ENCODE measurements around the gene TEX264.

Gene TEX264

GRCh38 chr3:51676102-51676640, 5.1 kb downstream of the TEX264 start:
- no peak for DNase-seq

GRCh38 chr3:51677358-51677757, 6.3 kb downstream of the TEX264 start:
- no peak for DNase-seq

- no peak for DNase-seq
Observed at GRCh38 chr3:51678186-51678585, 7.1 kb downstream of the TEX264 start.

GRCh38 chr3:51678641-51679040, 7.6 kb downstream of the TEX264 start:
- DNase-seq = no peak

DNA sequence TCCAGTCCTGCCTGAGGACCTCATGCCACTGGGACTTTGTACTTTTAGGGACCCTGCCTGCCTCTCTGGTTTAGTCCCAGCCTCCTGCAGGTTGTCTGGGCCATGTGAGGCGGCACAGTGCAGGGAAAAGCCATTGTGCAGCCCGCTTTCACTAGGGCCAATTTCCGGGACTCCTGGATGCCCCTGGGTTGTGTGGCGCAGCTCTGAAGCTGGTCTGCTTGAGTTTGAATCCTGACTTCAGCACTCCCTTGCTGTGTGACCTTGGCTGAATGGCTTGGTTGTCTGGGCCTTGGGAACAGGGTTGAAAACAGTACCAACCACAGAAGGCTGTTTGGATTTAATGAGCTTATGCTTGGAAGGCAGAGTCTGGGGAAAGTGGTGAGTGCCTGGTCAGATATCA, 8.3 kb downstream of the TEX264 start:
- no peak for DNase-seq

DNA sequence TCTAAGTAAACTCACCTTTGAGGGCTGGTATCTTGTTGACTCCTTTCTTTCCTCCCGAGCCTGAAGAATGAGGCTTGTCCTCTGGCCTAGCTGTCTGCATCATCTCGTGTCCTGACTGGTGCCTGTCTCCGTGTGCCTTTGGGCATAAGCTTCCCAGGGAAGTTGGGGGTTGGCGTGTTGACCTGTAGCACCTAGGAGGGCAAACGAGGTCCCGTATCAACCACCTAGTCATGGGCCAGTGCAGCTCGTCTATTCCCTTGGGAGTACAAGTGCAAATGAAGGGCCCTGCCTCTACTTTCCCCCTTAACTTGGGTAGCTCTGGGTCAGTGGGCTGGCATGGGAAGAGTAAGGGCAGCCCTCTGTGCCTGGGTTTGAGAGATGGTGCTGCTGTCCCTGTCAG, 8.7 kb downstream of the TEX264 start:
- no peak for DNase-seq

- no peak for DNase-seq
Observed at GRCh38 chr3:51680196-51680595, 9.1 kb downstream of the TEX264 start.

GRCh38 chr3:51680663-51681230, 9.7 kb downstream of the TEX264 start:
- no peak for DNase-seq

DNA sequence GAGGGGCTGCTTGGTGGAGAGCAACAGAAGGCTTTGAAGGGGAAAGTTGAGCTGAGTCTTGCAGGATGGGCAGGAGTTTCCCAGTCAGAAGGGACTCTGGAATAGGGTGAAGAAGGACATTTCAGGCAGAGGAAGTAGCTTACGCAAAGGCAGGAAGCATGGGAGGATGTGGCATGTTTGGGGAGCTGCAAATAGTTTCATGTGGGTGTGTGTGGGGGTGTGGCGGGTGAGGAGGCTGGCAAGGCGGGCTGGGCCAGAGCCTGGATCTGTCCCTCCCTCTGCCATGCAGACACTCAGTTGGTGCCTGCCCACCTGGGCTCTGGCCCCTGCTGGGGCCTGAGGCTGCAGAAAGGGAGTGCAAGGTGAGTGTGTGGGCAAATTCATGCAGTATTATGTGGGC, 10.4 kb downstream of the TEX264 start:
- no peak for DNase-seq

DNA sequence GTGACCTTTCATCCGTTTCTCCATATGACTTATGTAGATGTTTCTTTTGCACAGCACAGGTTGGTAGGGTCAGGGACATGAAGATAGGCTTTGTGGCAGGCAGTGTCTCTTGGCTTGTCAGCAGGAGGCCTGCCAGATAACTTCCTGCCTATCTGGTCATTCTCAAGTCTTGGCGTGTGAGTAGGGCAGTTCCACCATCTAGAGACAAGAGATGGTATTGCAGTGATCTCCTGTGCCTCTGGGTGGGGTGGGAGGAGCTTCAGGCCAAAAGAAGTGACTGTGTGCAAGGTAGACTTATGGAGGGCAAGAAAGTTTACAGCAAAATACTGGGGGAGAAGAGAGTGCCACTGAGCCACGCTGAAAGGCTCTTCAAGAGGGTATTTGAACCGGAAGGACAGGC, 11.0 kb downstream of the TEX264 start:
- DNase-seq = peak; percentile 38

- no peak for DNase-seq
Observed at GRCh38 chr3:51682526-51682925, 11.5 kb downstream of the TEX264 start.

- DNase-seq = no peak
Observed at GRCh38 chr3:51683566-51683965, 12.5 kb downstream of the TEX264 start.

- no peak for DNase-seq
Observed at GRCh38 chr3:51684971-51685751, 14.1 kb downstream of the TEX264 start.

DNA sequence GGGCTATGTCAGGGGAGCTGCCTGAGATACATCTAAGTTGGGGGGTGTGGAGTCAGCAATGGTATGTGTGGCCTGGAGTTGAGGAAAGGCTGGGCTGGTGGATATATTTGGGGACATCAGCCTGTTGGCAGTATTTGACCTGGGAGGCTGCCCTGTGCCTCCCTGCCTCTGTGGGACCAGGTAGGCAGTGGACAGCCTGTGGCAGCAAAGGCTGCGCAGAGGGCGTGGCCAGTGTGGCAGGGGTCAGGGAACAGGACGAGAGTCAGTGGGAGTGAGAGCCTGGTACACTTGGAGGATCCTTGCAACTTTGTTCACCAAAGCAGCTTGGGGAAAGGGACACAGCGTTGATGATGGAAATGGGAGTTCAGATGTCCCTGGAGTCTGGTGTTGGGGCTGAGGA, 15.0 kb downstream of the TEX264 start:
- no peak for DNase-seq

DNA sequence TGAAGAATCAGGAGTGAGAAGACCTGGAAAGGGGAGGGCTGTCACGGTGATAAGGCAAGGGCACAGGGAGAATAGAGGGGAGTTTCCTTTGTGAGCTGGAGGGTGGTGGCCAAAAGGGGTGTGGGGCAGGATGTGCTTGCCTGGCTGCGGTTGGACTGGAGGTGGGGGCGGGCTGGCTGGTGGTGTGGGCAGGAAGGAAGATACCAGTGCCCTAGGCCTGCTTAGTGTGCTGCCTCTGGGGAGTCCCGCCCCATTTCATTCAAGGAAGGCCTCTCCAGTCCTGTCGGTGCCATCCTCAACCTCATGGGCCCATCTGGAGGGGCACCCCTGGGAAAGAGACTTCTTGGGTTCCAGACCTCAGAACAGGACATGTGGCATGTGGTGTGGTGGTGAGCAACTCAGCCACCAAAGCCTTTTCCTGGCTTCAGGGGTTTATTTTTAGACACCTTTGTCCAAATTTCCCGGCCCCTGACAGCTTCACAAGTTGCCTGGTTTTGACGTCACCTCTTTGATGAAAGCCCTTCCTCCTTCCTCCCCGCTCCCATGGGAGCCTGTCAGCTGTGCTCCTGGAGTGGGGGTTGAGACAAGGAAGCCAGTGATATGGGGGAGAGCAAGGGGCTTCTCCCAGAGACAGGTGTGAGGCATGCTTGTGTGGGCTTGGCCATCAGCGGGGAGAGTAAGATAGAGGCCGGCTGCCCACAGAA, 15.6 kb downstream of the TEX264 start:
- DNase-seq = no peak

DNA sequence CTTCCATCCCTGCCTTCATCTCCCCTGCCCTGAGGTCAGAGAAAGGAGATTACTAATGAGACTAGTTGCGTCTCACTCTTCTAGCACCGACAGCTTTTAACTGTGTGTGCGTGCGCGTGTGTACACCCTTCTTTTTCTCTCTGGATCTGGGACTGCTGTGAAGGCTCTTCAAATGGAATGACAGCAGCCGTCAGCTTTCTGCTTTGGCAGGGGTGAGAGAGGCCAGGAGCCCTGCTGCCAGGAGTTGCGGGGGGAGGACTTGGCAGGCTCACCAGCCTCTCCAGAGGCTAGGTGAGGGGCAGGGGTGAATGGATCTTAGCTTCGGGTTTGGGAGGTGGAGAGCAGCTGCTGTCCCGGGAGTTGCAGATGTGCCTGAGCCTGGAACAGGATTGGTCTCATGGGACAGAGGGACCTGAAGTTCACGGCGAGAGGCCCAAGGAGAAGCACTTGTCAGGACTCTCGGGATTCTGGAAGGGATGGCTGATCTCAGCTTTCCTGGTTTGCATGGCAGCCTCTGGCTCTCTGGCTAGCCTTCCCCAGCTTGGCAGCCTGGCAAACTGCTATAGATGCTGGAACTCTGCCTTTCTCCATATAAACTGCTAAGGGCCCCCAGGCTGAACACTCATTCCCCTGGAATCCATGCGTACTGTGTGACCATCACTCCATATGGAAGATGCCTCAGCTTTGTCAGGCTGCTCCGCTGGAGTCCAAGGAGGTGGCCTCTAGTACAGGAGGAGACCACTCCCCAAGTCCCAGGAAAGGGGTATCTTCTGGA, 16.6 kb downstream of the TEX264 start:
- peak; percentile 72 for DNase-seq

- DNase-seq = no peak
Observed at GRCh38 chr3:51688206-51688600, 17.2 kb downstream of the TEX264 start.

DNA sequence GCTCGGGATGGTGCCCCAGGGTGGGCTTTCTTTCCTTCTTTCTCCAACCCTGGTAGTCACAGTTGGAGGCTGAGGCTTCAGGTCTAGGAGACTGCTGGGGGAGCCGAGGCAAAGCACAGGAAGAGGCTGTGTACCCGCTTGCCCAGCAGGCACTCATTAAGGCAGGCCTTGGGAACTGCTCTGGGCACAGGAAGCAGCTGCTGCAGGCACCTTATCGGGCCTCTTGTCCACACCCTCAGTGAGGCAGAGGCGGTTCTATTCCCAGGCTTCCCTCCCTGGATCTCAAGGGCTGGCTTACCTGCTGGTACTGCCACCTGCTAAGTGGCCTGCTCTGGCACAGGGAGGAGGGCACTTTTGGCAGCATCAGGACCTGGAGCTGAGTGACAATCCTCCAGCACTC, 20.0 kb downstream of the TEX264 start:
- no peak for DNase-seq

GRCh38 chr3:51691949-51692348, 20.9 kb downstream of the TEX264 start:
- DNase-seq = no peak

DNA sequence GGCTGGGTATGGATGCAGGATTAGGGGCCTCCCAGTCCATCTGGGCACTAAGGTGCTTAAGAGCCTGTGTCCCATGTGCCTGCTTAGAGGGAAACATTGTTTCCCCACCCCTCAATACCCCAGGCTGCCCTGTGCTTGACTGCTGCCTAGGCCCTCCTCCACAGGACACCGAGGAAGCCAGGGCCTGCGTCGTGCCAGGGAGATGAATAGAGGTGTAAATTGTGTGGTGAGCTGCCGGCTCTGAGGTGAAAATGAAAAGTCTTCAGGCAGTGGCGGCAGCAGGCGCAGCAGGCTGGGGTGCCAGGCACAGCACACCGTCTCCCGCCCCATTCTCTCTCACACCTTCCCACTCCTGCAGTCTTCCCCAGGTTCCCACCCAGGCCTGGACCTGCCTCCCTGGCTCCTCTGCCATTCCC, 21.9 kb downstream of the TEX264 start:
- DNase-seq = peak; percentile 58

GRCh38 chr3:51696954-51697353, 25.9 kb downstream of the TEX264 start:
- no peak for DNase-seq

GRCh38 chr3:51698209-51698608, 27.2 kb downstream of the TEX264 start:
- no peak for DNase-seq

DNA sequence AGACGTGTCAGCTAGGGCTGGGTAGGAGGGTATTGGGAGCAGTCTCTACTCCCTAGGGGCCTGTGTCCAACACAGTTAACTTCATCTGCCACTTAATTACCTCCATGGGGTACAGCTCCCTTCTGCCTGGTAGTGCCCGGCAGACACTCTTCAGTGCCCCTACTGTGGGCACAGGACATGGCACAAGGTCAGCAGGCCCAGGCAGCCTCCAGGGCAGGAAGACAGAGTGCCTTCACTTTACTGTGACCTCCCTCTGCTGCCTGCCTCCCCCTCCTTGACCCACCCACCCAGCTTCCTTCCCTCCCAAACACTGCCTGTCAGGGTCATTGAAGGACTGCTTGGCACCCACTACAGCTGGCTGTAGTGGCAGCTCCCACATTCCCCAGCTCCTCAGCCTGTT, 29.4 kb downstream of the TEX264 start:
- no peak for DNase-seq
